Activated naive CD4-positive, alpha-beta T cell treated with anti-CD3 and anti-CD28 coated beads, Interleukin-2, amount 10 ng/mL, durations not matched to agents 7 days and 5 days (primary cell): ENCODE measurements around the gene PCSK2.

Experiments used
- CTCF ChIA-PET: fragments of 350-600 bp; sonication (Branson Sonifier 250); formaldehyde crosslinking; loops from one replicate; lab custom pipeline; 2021; ENCODE audit warnings: antibody characterized with exemption; lab: Charles Lee
- DNase-seq: peaks from one replicate; pipeline ENCODE4 v3.0.0-alpha.2; 2020
- H3K27ac Mint-ChIP-seq: one replicate; pipeline ENCODE4 v1.8.0; 2021; ENCODE audit warnings: mild to moderate bottlenecking, moderate library complexity, mixed read lengths
- H3K27me3 Mint-ChIP-seq: one replicate; pipeline ENCODE4 v1.8.0; 2021; ENCODE audit warnings: mild to moderate bottlenecking, mixed read lengths
- H3K36me3 Mint-ChIP-seq: one replicate; pipeline ENCODE4 v1.8.0; 2021; ENCODE audit warnings: mixed read lengths
- H3K4me1 Mint-ChIP-seq: one replicate; pipeline ENCODE4 v1.8.0; 2021; ENCODE audit warnings: mixed read lengths
- H3K4me3 Mint-ChIP-seq: one replicate; pipeline ENCODE4 v1.8.0; 2021; ENCODE audit warnings: mild to moderate bottlenecking, moderate library complexity, mixed read lengths
- H3K9me3 Mint-ChIP-seq: one replicate; pipeline ENCODE4 v1.8.0; 2021; ENCODE audit warnings: mixed read lengths

PCSK2 gene

GRCh38 chr20:17504898-17505635 is 278.2 kb downstream of the PCSK2 start:
- Mint-ChIP-seq H3K27ac (peak overlapping the region; percentile 93), H3K36me3 (peaks cover 2% of the 10 kb centered on the region), H3K27me3 (peaks cover 45% of the 10 kb centered on the region), H3K4me1 (peaks cover 65% of the 10 kb centered on the region), H3K4me3 (peak overlapping the region; percentile 84), H3K9me3 (peaks cover 2% of the 10 kb centered on the region)
- peak; percentile 69 for DNase-seq
- CTCF ChIA-PET, result interaction anchor here (1.1 to 3.3 kb wide), 18 partner anchors 9 to 515 kb away, joined by 3 to 18 read pairs (median 8); partner anchors contain the start of genes BFSP1, DSTN and RRBP1

- peaks cover 2% of the 10 kb centered on the region for H3K9me3 Mint-ChIP-seq
- H3K27me3 Mint-ChIP-seq, result peaks cover 47% of the 10 kb centered on the region
- DNase-seq, result peak; percentile 45
- peak overlapping the region; percentile 93 for H3K27ac Mint-ChIP-seq
- peak overlapping the region; percentile 84 for H3K4me3 Mint-ChIP-seq
- peaks cover 2% of the 10 kb centered on the region for H3K36me3 Mint-ChIP-seq
- CTCF ChIA-PET, result interaction anchor here (0.9 to 3.3 kb wide), 19 partner anchors 8 to 514 kb away, joined by 3 to 18 read pairs (median 8); partner anchors contain the start of genes BFSP1, DSTN and RRBP1
- H3K4me1 Mint-ChIP-seq, result peaks cover 66% of the 10 kb centered on the region
Measured at GRCh38 chr20:17505636-17506517, 279.0 kb downstream of the PCSK2 start.

- peaks cover 2% of the 10 kb centered on the region for H3K36me3 Mint-ChIP-seq
- CTCF ChIA-PET, result interaction anchor here (0.9 kb wide), 1 partner anchor 23 kb away, joined by 3 read pairs; no protein-coding TSS in a partner anchor
- H3K4me3 Mint-ChIP-seq, result no peak overlapping the region
- no peak for DNase-seq
- peaks cover 2% of the 10 kb centered on the region for H3K9me3 Mint-ChIP-seq
- H3K27me3 Mint-ChIP-seq, result peaks cover 37% of the 10 kb centered on the region
- H3K4me1 Mint-ChIP-seq, result peaks cover 72% of the 10 kb centered on the region
- no peak overlapping the region for H3K27ac Mint-ChIP-seq
Measured at GRCh38 chr20:17507032-17507431, 280.2 kb downstream of the PCSK2 start.

DNA sequence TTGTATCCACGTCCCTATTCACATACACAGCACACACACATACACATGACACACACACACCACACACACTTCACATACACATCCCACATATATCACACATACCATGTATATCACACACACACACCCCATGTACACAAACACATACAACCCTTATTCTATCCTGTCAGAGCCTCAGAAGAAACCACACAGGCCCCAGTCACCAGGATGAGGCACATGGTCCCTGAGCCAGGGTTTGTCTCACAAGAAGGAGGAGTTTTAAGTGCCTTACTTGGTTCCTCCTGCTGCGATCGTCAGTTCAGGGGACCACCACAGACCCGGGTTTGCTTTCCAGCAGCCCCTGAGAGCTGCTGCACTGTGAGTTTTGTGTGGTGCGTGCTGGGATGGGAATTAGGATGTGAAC is 280.7 kb downstream of the PCSK2 start:
- Mint-ChIP-seq H3K4me3 (no peak overlapping the region), H3K9me3 (peaks cover 2% of the 10 kb centered on the region), H3K27ac (no peak overlapping the region), H3K27me3 (peaks cover 37% of the 10 kb centered on the region), H3K36me3 (peaks cover 2% of the 10 kb centered on the region), H3K4me1 (peaks cover 69% of the 10 kb centered on the region)
- CTCF ChIA-PET, result no interaction called here
- no peak for DNase-seq

GRCh38 chr20:17508756-17509155 is 281.9 kb downstream of the PCSK2 start:
- peaks cover 46% of the 10 kb centered on the region for H3K27me3 Mint-ChIP-seq
- CTCF ChIA-PET, result interaction anchor here (0.6 to 1.1 kb wide), 2 partner anchors 23 to 28 kb away, joined by 3 read pairs; partner anchors contain the start of gene BFSP1
- no peak for DNase-seq
- no peaks in the 10 kb centered on the region for H3K36me3 Mint-ChIP-seq
- H3K4me1 Mint-ChIP-seq, result peaks cover 58% of the 10 kb centered on the region
- H3K9me3 Mint-ChIP-seq, result peaks cover 2% of the 10 kb centered on the region
- H3K4me3 Mint-ChIP-seq, result no peak overlapping the region
- H3K27ac Mint-ChIP-seq, result no peak overlapping the region

DNA sequence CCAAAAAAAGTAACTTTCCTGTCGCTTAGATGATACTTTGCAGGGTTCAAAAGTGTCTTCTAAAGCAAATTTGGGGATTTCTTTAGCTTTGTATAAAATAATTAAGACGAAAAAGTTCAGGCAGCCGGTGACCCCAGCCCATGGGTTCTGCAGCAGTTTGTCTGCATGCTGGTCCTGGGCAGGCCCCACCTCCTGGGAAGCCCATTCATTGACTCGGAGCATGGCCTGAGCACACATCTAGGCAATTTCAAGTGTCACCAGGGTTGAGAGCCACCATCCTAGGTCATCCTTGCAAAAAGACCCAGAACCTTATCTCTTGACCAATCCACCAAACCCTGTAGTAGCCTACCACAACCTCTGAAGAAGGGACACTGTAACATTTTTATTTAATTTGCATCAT is 283.7 kb downstream of the PCSK2 start:
- H3K4me1 Mint-ChIP-seq, result peaks cover 40% of the 10 kb centered on the region
- H3K27ac Mint-ChIP-seq, result no peak overlapping the region
- no peak overlapping the region for H3K4me3 Mint-ChIP-seq
- no peaks in the 10 kb centered on the region for H3K9me3 Mint-ChIP-seq
- H3K36me3 Mint-ChIP-seq, result no peaks in the 10 kb centered on the region
- peaks cover 57% of the 10 kb centered on the region for H3K27me3 Mint-ChIP-seq
- CTCF ChIA-PET, result no interaction called here
- DNase-seq, result no peak

DNA sequence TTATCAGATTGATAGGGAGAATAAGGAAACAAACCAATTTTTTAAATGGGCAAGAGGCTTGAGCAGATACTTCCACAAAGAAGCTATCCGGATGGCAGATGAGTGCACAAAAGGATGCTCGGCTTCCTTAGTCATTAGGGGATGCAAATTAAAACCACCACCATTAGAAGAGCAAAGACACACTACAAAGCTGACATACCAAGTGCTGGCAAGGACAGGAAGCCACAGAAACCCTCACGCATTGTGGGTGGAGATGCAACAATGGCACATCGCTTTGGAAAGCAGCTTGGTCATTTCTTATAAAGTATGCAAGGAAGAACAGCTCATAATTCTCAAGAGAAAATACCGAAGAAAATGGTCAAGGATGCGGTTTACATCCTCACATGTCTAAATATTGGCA is 284.6 kb downstream of the PCSK2 start:
- peaks cover 60% of the 10 kb centered on the region for H3K27me3 Mint-ChIP-seq
- peak; percentile 33 for DNase-seq
- H3K4me1 Mint-ChIP-seq, result peaks cover 34% of the 10 kb centered on the region
- H3K36me3 Mint-ChIP-seq, result no peaks in the 10 kb centered on the region
- no peak overlapping the region for H3K4me3 Mint-ChIP-seq
- CTCF ChIA-PET, result interaction anchor here (1.7 kb wide), 1 partner anchor 484 kb away, joined by 5 read pairs; no protein-coding TSS in a partner anchor
- H3K9me3 Mint-ChIP-seq, result no peaks in the 10 kb centered on the region
- no peak overlapping the region for H3K27ac Mint-ChIP-seq

DNA sequence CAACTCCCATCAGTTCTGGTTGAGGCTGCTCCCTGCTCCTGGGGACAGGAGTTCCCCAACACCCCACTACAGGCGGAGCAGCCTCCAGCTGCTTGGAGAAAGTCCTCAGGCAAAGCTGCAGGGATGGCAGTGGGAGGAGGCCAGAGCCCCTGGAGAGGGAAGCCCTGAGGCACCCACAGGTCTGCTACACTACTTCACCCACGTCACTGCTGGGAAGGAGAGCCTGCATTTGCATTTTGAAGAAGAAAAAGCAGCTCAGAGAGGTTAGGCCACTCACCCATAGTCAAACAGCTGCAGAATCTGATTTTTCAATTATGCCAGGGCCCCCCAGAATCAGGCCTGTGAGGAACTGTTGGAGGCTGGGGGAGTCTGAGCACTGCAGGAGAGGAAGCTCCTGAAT is 287.1 kb downstream of the PCSK2 start:
- Mint-ChIP-seq H3K4me1 (peaks cover 20% of the 10 kb centered on the region), H3K27me3 (peaks cover 58% of the 10 kb centered on the region), H3K36me3 (no peaks in the 10 kb centered on the region), H3K9me3 (no peaks in the 10 kb centered on the region), H3K27ac (no peak overlapping the region), H3K4me3 (no peak overlapping the region)
- no peak for DNase-seq
- CTCF ChIA-PET, result interaction anchor here (1.6 to 2.0 kb wide), 2 partner anchors 9 to 23 kb away, joined by 5 to 13 read pairs; no protein-coding TSS in a partner anchor

GRCh38 chr20:17515053-17515452 is 288.2 kb downstream of the PCSK2 start:
- CTCF ChIA-PET, result interaction anchor here (2.0 kb wide), 1 partner anchor 10 kb away, joined by 13 read pairs; no protein-coding TSS in a partner anchor
- no peaks in the 10 kb centered on the region for H3K9me3 Mint-ChIP-seq
- H3K36me3 Mint-ChIP-seq, result no peaks in the 10 kb centered on the region

DNA sequence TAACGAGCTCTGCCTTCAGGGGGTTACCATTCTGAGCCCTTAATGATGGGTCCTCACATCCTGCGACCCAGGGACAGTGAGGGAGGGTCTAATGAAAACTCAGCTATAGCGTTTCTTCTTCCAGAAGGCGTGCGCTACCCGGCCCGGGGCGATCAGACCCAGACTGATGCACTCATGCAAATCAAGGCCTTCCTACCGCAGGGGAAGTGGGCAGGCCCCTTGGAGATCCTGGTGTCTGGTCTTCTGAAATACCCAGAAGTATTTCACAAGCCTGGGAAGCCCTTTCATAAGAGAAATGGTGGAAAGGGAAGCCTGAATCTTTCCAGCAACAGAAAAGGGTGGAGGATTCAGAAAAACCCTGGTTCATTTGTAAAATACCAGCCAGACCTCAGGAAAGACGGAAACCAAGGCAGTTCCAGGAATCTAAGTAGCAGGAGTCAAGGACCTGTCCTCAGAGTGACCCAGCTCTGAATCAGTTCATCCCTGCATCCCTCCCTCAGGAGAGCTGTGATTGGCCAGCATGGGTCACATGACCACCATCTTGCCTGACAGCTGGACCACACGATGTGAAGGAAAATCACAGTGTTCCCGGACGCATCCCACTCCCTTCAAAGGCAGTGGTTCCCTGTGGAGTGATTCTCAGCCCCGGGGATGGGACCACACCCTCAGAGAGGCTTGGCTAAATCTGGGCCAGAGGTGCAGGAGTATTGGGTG is 291.7 kb downstream of the PCSK2 start:
- no peak for DNase-seq
- Mint-ChIP-seq H3K4me3 (no peak overlapping the region), H3K27ac (no peak overlapping the region), H3K27me3 (peaks cover 52% of the 10 kb centered on the region), H3K36me3 (no peaks in the 10 kb centered on the region), H3K9me3 (no peaks in the 10 kb centered on the region), H3K4me1 (peaks cover 11% of the 10 kb centered on the region)
- CTCF ChIA-PET, result no interaction called here

More at GRCh38 chr20:17515053-17515452, 288.2 kb downstream of the PCSK2 start:
- no peak for DNase-seq
- H3K4me3 Mint-ChIP-seq, result no peak overlapping the region
- H3K4me1 Mint-ChIP-seq, result peaks cover 20% of the 10 kb centered on the region
- H3K27me3 Mint-ChIP-seq, result peaks cover 54% of the 10 kb centered on the region
- H3K27ac Mint-ChIP-seq, result no peak overlapping the region

GRCh38 chr20:17519606-17520285 is 292.9 kb downstream of the PCSK2 start:
- H3K9me3 Mint-ChIP-seq, result no peaks in the 10 kb centered on the region
- H3K36me3 Mint-ChIP-seq, result no peaks in the 10 kb centered on the region
- peaks cover 11% of the 10 kb centered on the region for H3K4me1 Mint-ChIP-seq
- CTCF ChIA-PET, result no interaction called here
- H3K27me3 Mint-ChIP-seq, result peaks cover 41% of the 10 kb centered on the region
- H3K4me3 Mint-ChIP-seq, result no peak overlapping the region
- no peak overlapping the region for H3K27ac Mint-ChIP-seq
- no peak for DNase-seq

GRCh38 chr20:17520583-17520982 is 293.7 kb downstream of the PCSK2 start:
- Mint-ChIP-seq H3K27ac (no peak overlapping the region), H3K36me3 (no peaks in the 10 kb centered on the region), H3K4me3 (no peak overlapping the region), H3K4me1 (peaks cover 11% of the 10 kb centered on the region), H3K9me3 (no peaks in the 10 kb centered on the region), H3K27me3 (peaks cover 42% of the 10 kb centered on the region)
- CTCF ChIA-PET, result no interaction called here
- no peak for DNase-seq

GRCh38 chr20:17522528-17522927 is 295.7 kb downstream of the PCSK2 start:
- DNase-seq, result no peak

More at GRCh38 chr20:17522528-17522927, 295.7 kb downstream of the PCSK2 start:
- Mint-ChIP-seq H3K27ac (no peak overlapping the region), H3K36me3 (no peaks in the 10 kb centered on the region), H3K4me1 (peaks cover 4% of the 10 kb centered on the region), H3K4me3 (no peak overlapping the region), H3K27me3 (peaks cover 40% of the 10 kb centered on the region), H3K9me3 (no peaks in the 10 kb centered on the region)
- CTCF ChIA-PET, result no interaction called here
